Measurements from ENCODE around the gene TMEM79.

The TMEM79 gene

GRCh38 chr1:156284112-156284511 lies at the start of gene TMEM79:
Gene TMEM79, plus strand, starts transcription at chr1:156284325. Its CDS starts 902 bp downstream, at chr1:156285227.
- no peak for TF ChIP-seq CTCF (IDR thresholded peaks at IDR 0.05; ENCODE audit: borderline replicate concordance, insufficient read depth, low read depth, low read length)
- peak within 1 kb of the TSS; percentile 91 for H3K4me3 ChIP-seq (ENCODE audit: low read depth, low read length)

GRCh38 chr1:156236164-156236563 lies 48.0 kb upstream of the TMEM79 start:
- TF ChIP-seq CTCF (IDR thresholded peaks at IDR 0.05; ENCODE audit: borderline replicate concordance, insufficient read depth, low read depth, low read length) = no peak
- no peak overlapping the region for H3K4me3 ChIP-seq (ENCODE audit: low read depth, low read length)

- no peak for TF ChIP-seq CTCF (IDR thresholded peaks at IDR 0.05; ENCODE audit: borderline replicate concordance, insufficient read depth, low read depth, low read length)
- no peak overlapping the region for H3K4me3 ChIP-seq (ENCODE audit: low read depth, low read length)
Measured at GRCh38 chr1:156238248-156238647, 45.9 kb upstream of the TMEM79 start.

GRCh38 chr1:156241311-156241811 lies 42.8 kb upstream of the TMEM79 start:
- no peak for TF ChIP-seq CTCF (IDR thresholded peaks at IDR 0.05; ENCODE audit: borderline replicate concordance, insufficient read depth, low read depth, low read length)
- no peak overlapping the region for H3K4me3 ChIP-seq (ENCODE audit: low read depth, low read length)

GRCh38 chr1:156241926-156242325 lies 42.2 kb upstream of the TMEM79 start, which contains the start of gene BGLAP:
Gene BGLAP, plus strand, starts transcription at chr1:156242184. Its CDS starts 48 bp downstream, at chr1:156242232.
- TF ChIP-seq CTCF (IDR thresholded peaks at IDR 0.05; ENCODE audit: borderline replicate concordance, insufficient read depth, low read depth, low read length) = no peak
- H3K4me3 ChIP-seq (ENCODE audit: low read depth, low read length) = no peak within 1 kb of the TSS

- no peak for TF ChIP-seq CTCF (IDR thresholded peaks at IDR 0.05; ENCODE audit: borderline replicate concordance, insufficient read depth, low read depth, low read length)
- H3K4me3 ChIP-seq (ENCODE audit: low read depth, low read length) = no peak overlapping the region
Measured at GRCh38 chr1:156242738-156243137, 41.4 kb upstream of the TMEM79 start.

- TF ChIP-seq CTCF (IDR thresholded peaks at IDR 0.05; ENCODE audit: borderline replicate concordance, insufficient read depth, low read depth, low read length) = no peak
- H3K4me3 ChIP-seq (ENCODE audit: low read depth, low read length) = no peak overlapping the region
Measured at GRCh38 chr1:156244126-156244525, 40.0 kb upstream of the TMEM79 start.
